HepG2 (cell line): ENCODE data around the gene ZNF503. TPM values are rescaled to one million over a fixed set of nuclear protein-coding genes. Genes with fewer than 3 reads are reported as not detected.
A peak's percentile ranks its signal among the peaks of the same experiment; 100 is the strongest.

ENCODE experiments used
- ATAC-seq: fragments of 200-7000 bp; cut with Tn5 transposase; 3 replicates; pipeline ENCODE4 v1.9.1; 2020; ENCODE audit warnings: mild to moderate bottlenecking, moderate library complexity
- BruUV-seq: library from RNA; stranded (reverse); fragments of 400-500 nt; replicated peaks from 2 replicates; lab custom pipeline; 2021; lab: Mats Ljungman, UMichigan
- CTCF ChIA-PET: fragments of 300-600 bp; formaldehyde crosslinking; extraction: SDS; loops from one replicate; lab custom pipeline; 2021; ENCODE audit warnings: low total read pairs, inconsistent platforms, low intra/inter-chr PET ratio; lab: Yijun Ruan, JAX
- POLR2A ChIA-PET: fragments of 350-600 bp; sonication (Branson Sonifier 250); formaldehyde crosslinking; loops from one replicate; lab custom pipeline; 2020; ENCODE audit warnings: antibody characterized with exemption, inconsistent platforms; lab: Yijun Ruan, JAX
- DNase-seq: peaks from one replicate; pipeline ENCODE4 v3.0.0-alpha.2; 2015; ENCODE audit warnings: low spot score
- FAIRE-seq: peaks from 3 replicates; lab custom pipeline; 2011; peaks lifted over from hg19 to GRCh38; lab: Jason Lieb, UNC
- H2AFZ ChIP-seq: one replicate; pipeline ENCODE4 v1.6.1; 2011; ENCODE audit warnings: low read length, inconsistent platforms
- H3K27ac ChIP-seq: fragments of 300-600 bp; 3 replicates; pipeline ENCODE4 v1.8.0; 2011; ENCODE audit warnings: mixed run types, mild to moderate bottlenecking, mixed read lengths, low read length, inconsistent platforms; ENCODE audit not compliant: insufficient read depth; ENCODE audit errors: extremely low read length
- H3K27me3 ChIP-seq, 2 experiments: fragments of 200-600 bp in 1 of 2; 2 replicates in 1 of 2; 3 replicates in 1 of 2; pipeline versions ENCODE4 v1.6.0 to v1.8.0; 2011; ENCODE audit warnings: low read length in 2 of 2, mild to moderate bottlenecking in 2 of 2, moderate library complexity in 2 of 2, inconsistent platforms in 1 of 2; ENCODE audit not compliant: insufficient read depth in 2 of 2, control insufficient read depth in 1 of 2
- H3K36me3 ChIP-seq, 2 experiments: fragments of 200-600 bp in 1 of 2; replicated peaks in 1 of 2; 2 replicates in 1 of 2; 3 replicates in 1 of 2; pipeline versions ENCODE4 v1.5.1 to v1.8.0; 2011; ENCODE audit warnings: low read length in 2 of 2, inconsistent platforms in 1 of 2; ENCODE audit not compliant: insufficient read depth in 2 of 2, control insufficient read depth in 1 of 2
- H3K4me1 ChIP-seq: 2 replicates; pipeline ENCODE4 v1.5.1; 2012; ENCODE audit warnings: low read length, inconsistent platforms; ENCODE audit not compliant: insufficient read depth
- H3K4me2 ChIP-seq: 2 replicates; pipeline ENCODE4 v1.6.0; 2011; ENCODE audit warnings: low read depth, low read length, inconsistent platforms
- H3K4me3 ChIP-seq, 3 experiments: fragments of 200-600 bp in 1 of 3; sonication (generic), shearing (Covaris generic) in 1 of 3; replicated peaks in 1 of 3; 2 replicates each; pipeline ENCODE4 v1.5.1; 2011 to 2016; ENCODE audit warnings: low read length in 3 of 3, inconsistent platforms in 2 of 3, low read depth in 2 of 3, mild to moderate bottlenecking in 2 of 3, control low read depth in 1 of 3, mixed read lengths in 1 of 3; ENCODE audit not compliant: insufficient read depth in 1 of 3
- H3K79me2 ChIP-seq: one replicate; pipeline ENCODE4 v1.6.1; 2011; ENCODE audit warnings: low read length, inconsistent platforms; ENCODE audit not compliant: insufficient read depth
- H3K9ac ChIP-seq: 2 replicates; pipeline ENCODE4 v1.6.0; 2011; ENCODE audit warnings: mild to moderate bottlenecking, low read depth, low read length, inconsistent platforms; ENCODE audit not compliant: insufficient read depth
- H3K9me3 ChIP-seq: 2 replicates; pipeline ENCODE4 v1.5.1; 2012; ENCODE audit warnings: mild to moderate bottlenecking, low read length
- H4K20me1 ChIP-seq: 2 replicates; pipeline ENCODE4 v1.6.0; 2011; ENCODE audit warnings: inconsistent platforms, mild to moderate bottlenecking, low read length, moderate library complexity; ENCODE audit not compliant: insufficient read depth
- CTCF ChIP-seq: sonication (generic); formaldehyde crosslinking; IDR thresholded peaks from 2 replicates; pipeline ENCODE4 v1.5.0; 2020; ENCODE audit warnings: mild to moderate bottlenecking, missing genetic modification reagents, moderate library complexity
- GABPB1 ChIP-seq: IDR thresholded peaks from 2 replicates; pipeline ENCODE4 v1.6.1; 2016; ENCODE audit warnings: mild to moderate bottlenecking, missing genetic modification reagents, moderate library complexity, missing compliant biosample characterization
- SETDB1 ChIP-seq: sonication (generic); formaldehyde crosslinking; IDR thresholded peaks from 2 replicates; pipeline ENCODE4 v1.5.1; 2020; ENCODE audit warnings: missing genetic modification reagents, mild to moderate bottlenecking, borderline replicate concordance
- ZBTB33 ChIP-seq: sonication (generic); formaldehyde crosslinking; IDR thresholded peaks from 2 replicates; pipeline ENCODE4 v1.4.0; 2020; ENCODE audit warnings: missing genetic modification reagents
- WGBS: methylation state at CpG from one replicate; pipeline ENCODE4 v1.1.6; 2017; ENCODE audit warnings: low lambda C conversion rate; 5-methylcytosine and 5-hydroxymethylcytosine counted together
- in situ Hi-C: cut with HindIII; loops from 2 replicates; pipeline ENCODE4 v1.10.0; 2017; ENCODE audit warnings: low pct_unique_long_range_greater_than_20kb; ENCODE audit not compliant: extremely low pct_ligation_motif_present
- intact Hi-C: fragments of 100-400 bp; cut with micrococcal nuclease; formaldehyde crosslinking; loops from one replicate; pipeline ENCODE4 v1.10.0; 2022; ENCODE audit not compliant: unreplicated experiment
- polyA plus RNA-seq, 8 experiments: library from polyadenylated mRNA; depleted of rRNA in 3 of 8; stranded (reverse) in 7 of 8; unstranded in 1 of 8; fragments of >200 nt; fragmentation: Illumina TruSeq in 4 of 8; extraction: Trizol in 4 of 8; gene quantifications; 2 replicates each; pipeline versions ENCODE4 v1.2.1 to v1.2.3, GENCODE V29; 2011 to 2016; ENCODE audit warnings: low read depth in 4 of 8, missing spikeins in 1 of 8, mixed read lengths in 1 of 8; ENCODE audit not compliant: insufficient read depth in 1 of 8
- total RNA-seq, 5 experiments: library from RNA; depleted of rRNA; stranded (reverse); fragments of >200 nt; fragmentation: Illumina TruSeq; extraction: Trizol; gene quantifications; 2 replicates each; pipeline ENCODE4 v1.2.3, GENCODE V29; 2016; ENCODE audit warnings: low read depth in 1 of 5

The ZNF503 gene
- total and polyA plus RNA-seq, 2 of the 13 experiments (the other 11 are each of a cell fraction or from before 2014, with no cell fraction given), result 2.7 to 8.3 TPM

GRCh38 chr10:75395066-75395931 is 6.3 kb downstream of the ZNF503 start:
- Histone ChIP-seq H3K4me2 (no peak overlapping the region), H3K79me2 (peaks cover 26% of the 10 kb centered on the region), H3K36me3 (peaks cover 5 to 21% of the 10 kb centered on the region in 2 experiments; a peak in 2 of 5 replicates), H3K4me3 (no peak overlapping the region), H3K27ac (no peak overlapping the region), H3K9me3 (no peaks in the 10 kb centered on the region), H3K9ac (no peak overlapping the region), H3K27me3 (no peaks in the 10 kb centered on the region; a peak in 1 of 5 replicates), H4K20me1 (peaks cover 21% of the 10 kb centered on the region; the same call in 1 of the 2 replicates), H2AFZ (no peak overlapping the region), H3K4me1 (peaks cover 15% of the 10 kb centered on the region)
- POLR2A ChIA-PET, result no interaction called here
- TF ChIP-seq SETDB1 (CRISPR knock-in tag) (no peak), ZBTB33 (CRISPR knock-in tag) (peak; percentile 93), CTCF (CRISPR knock-in tag) (peak; percentile 17; the same call in 1 of the 2 replicates), GABPB1 (no peak)
- ATAC-seq (no peak), DNase-seq (no peak), FAIRE-seq (no peak)
- CTCF ChIA-PET, result no interaction called here
- in situ Hi-C loops, result loop anchor here (10.0 kb wide), 1 partner anchor 640 kb away; no protein-coding TSS in a partner anchor
- WGBS, result 96% methylated on average over 40 of the region's 64 CpGs
- intact Hi-C loops, result no loop called here
- no TSS peak for BruUV-seq
